ENCODE measurements around the gene PRKCE.

DNA sequence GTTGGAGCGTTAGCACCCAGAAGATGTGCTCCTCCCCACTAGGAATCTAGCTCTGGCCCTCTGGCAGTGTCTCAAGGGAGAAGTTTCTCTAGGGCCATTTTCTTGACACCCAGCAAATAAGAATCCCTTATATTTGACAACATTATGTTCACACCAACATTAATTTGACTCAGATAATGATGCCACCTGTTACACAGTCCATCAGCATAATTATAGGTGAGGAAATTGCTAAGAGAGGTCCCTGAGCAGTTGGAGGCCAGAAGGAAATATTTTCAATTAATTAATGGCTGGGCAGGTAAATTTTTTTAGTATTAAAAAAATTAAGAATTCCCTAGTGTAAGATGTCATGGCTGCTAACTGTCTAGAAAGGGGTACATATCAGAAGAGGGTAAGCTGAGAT lies 36.5 kb downstream of the PRKCE start:
- TF ChIP-seq, protein P1, sequence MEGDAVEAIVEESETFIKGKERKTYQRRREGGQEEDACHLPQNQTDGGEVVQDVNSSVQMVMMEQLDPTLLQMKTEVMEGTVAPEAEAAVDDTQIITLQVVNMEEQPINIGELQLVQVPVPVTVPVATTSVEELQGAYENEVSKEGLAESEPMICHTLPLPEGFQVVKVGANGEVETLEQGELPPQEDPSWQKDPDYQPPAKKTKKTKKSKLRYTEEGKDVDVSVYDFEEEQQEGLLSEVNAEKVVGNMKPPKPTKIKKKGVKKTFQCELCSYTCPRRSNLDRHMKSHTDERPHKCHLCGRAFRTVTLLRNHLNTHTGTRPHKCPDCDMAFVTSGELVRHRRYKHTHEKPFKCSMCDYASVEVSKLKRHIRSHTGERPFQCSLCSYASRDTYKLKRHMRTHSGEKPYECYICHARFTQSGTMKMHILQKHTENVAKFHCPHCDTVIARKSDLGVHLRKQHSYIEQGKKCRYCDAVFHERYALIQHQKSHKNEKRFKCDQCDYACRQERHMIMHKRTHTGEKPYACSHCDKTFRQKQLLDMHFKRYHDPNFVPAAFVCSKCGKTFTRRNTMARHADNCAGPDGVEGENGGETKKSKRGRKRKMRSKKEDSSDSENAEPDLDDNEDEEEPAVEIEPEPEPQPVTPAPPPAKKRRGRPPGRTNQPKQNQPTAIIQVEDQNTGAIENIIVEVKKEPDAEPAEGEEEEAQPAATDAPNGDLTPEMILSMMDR (conservative IDR thresholded peaks at IDR 0.05; ENCODE audit: low read length), result no peak
- TF ChIP-seq EZH2phosphoT487 (IDR thresholded peaks at IDR 0.05; ENCODE audit: borderline replicate concordance, low read depth, low read length), result no peak

Measured in OCI-LY7 (cell line).